Endothelial cell of umbilical vein (primary cell): ENCODE data around the gene DIP2C. TPM values are rescaled to one million over a fixed set of nuclear protein-coding genes. Genes with fewer than 3 reads are reported as not detected.

Experiments
- BruUV-seq: library from RNA; stranded (reverse); fragments of 400-500 nt; replicated peaks from 2 replicates; lab custom pipeline; 2021; lab: Mats Ljungman, UMichigan
- CTCF ChIA-PET: fragments of 300-600, 350-600 bp; sonication (Branson Sonifier 250); formaldehyde crosslinking; loops from one replicate; lab custom pipeline; 2021; ENCODE audit warnings: antibody characterized with exemption, inconsistent platforms; lab: Charles Lee
- POLR2A ChIA-PET: fragments of 300-600, 350-600 bp; sonication (Branson Sonifier 250); formaldehyde crosslinking; loops from one replicate; lab custom pipeline; 2021; ENCODE audit warnings: antibody characterized with exemption, inconsistent platforms; lab: Charles Lee
- DNase-seq: peaks from one replicate; pipeline ENCODE4 v3.0.0-alpha.2; 2011; ENCODE audit warnings: low read depth, low spot score
- FAIRE-seq: peaks from 2 replicates; lab custom pipeline; 2011; peaks lifted over from hg19 to GRCh38; lab: Jason Lieb, UNC
- H2AFZ ChIP-seq: 2 replicates; pipeline ENCODE4 v1.6.0; 2012; ENCODE audit warnings: low read depth, low read length, control low read depth, inconsistent platforms
- H3K27ac ChIP-seq: 2 replicates; pipeline ENCODE4 v1.5.1; 2011; ENCODE audit warnings: low read depth, mild to moderate bottlenecking, control low read depth, low read length, moderate library complexity; ENCODE audit not compliant: insufficient read depth
- H3K27me3 ChIP-seq, 2 experiments: 2 replicates each; pipeline versions ENCODE4 v1.6.0 to v1.6.1; 2011; ENCODE audit warnings: low read length in 2 of 2, mixed read lengths in 1 of 2; ENCODE audit not compliant: control insufficient read depth in 2 of 2, insufficient read depth in 2 of 2
- H3K36me3 ChIP-seq, 2 experiments: 2 replicates in 1 of 2; 3 replicates in 1 of 2; pipeline ENCODE4 v1.5.1; 2011; ENCODE audit warnings: low read length in 2 of 2, mild to moderate bottlenecking in 1 of 2, moderate library complexity in 1 of 2; ENCODE audit not compliant: control insufficient read depth in 2 of 2, insufficient read depth in 2 of 2; ENCODE audit errors: extremely low read depth in 1 of 2
- H3K4me1 ChIP-seq: 3 replicates; pipeline ENCODE4 v1.5.1; 2011; ENCODE audit warnings: mild to moderate bottlenecking, low read length; ENCODE audit not compliant: control insufficient read depth, insufficient read depth; ENCODE audit errors: extremely low read depth
- H3K4me2 ChIP-seq: 2 replicates; pipeline ENCODE4 v1.6.1; 2011; ENCODE audit warnings: low read length, control low read depth, mixed read lengths; ENCODE audit not compliant: insufficient read depth
- H3K4me3 ChIP-seq, 3 experiments: fragments of 200-600 bp in 1 of 3; sonication (generic), shearing (Covaris generic) in 1 of 3; replicated peaks in 1 of 3; 2 replicates each; pipeline ENCODE4 v1.5.1; 2011 to 2016; ENCODE audit warnings: control low read depth in 3 of 3, low read length in 3 of 3, mild to moderate bottlenecking in 2 of 3, inconsistent platforms in 1 of 3, low read depth in 1 of 3, moderate library complexity in 1 of 3; ENCODE audit not compliant: insufficient read depth in 1 of 3
- H3K79me2 ChIP-seq: 2 replicates; pipeline ENCODE4 v1.6.0; 2012; ENCODE audit warnings: low read length, inconsistent platforms; ENCODE audit not compliant: control insufficient read depth, insufficient read depth
- H3K9ac ChIP-seq: replicated peaks from 2 replicates; pipeline ENCODE3; 2011; ENCODE audit warnings: low read length, control low read depth; ENCODE audit not compliant: insufficient read depth; ENCODE audit errors: extremely low read depth
- H3K9me1 ChIP-seq: replicated peaks from 3 replicates; pipeline ENCODE4 v1.6.0; 2011; ENCODE audit warnings: mild to moderate bottlenecking, low read length; ENCODE audit not compliant: control insufficient read depth, insufficient read depth; ENCODE audit errors: extremely low read depth
- H3K9me3 ChIP-seq: replicated peaks from 2 replicates; pipeline ENCODE4 v1.5.1; 2012; ENCODE audit warnings: low read length, inconsistent platforms; ENCODE audit not compliant: control insufficient read depth, insufficient read depth
- H4K20me1 ChIP-seq: replicated peaks from 2 replicates; pipeline ENCODE3; 2011; ENCODE audit warnings: mild to moderate bottlenecking, low read length; ENCODE audit not compliant: control insufficient read depth, insufficient read depth; ENCODE audit errors: extremely low read depth
- CTCF ChIP-seq, 2 donors: IDR thresholded peaks; 1 replicate in 1 of 2; 2 replicates in 1 of 2; pipeline ENCODE4 v1.5.1; 2011; ENCODE audit warnings: low read length in 2 of 2, mild to moderate bottlenecking in 2 of 2, moderate library complexity in 2 of 2, control low read depth in 1 of 2, inconsistent platforms in 1 of 2, low read depth in 1 of 2; ENCODE audit not compliant: insufficient read depth in 1 of 2; ENCODE audit errors: extremely low read depth in 1 of 2
- EZH2 ChIP-seq: IDR thresholded peaks from 2 replicates; pipeline ENCODE4 v1.6.1; 2012; ENCODE audit warnings: borderline replicate concordance, low read depth, mild to moderate bottlenecking, moderate library complexity, low read length, inconsistent platforms; ENCODE audit not compliant: severe bottlenecking
- FOS ChIP-seq: IDR thresholded peaks from 2 replicates; pipeline ENCODE4 v1.6.1; 2011; ENCODE audit warnings: mild to moderate bottlenecking, low read length, moderate library complexity, borderline replicate concordance; ENCODE audit not compliant: insufficient read depth
- GATA2 ChIP-seq: IDR thresholded peaks from 2 replicates; pipeline ENCODE4 v1.7.0; 2011; ENCODE audit warnings: low read depth, mild to moderate bottlenecking, moderate library complexity, mixed read lengths, low read length; ENCODE audit not compliant: insufficient read length, insufficient read depth
- JUN ChIP-seq: IDR thresholded peaks from 2 replicates; pipeline ENCODE4 v1.6.1; 2011; ENCODE audit warnings: borderline replicate concordance, low read depth; ENCODE audit not compliant: insufficient read length, insufficient read depth
- MAX ChIP-seq: IDR thresholded peaks from 2 replicates; pipeline ENCODE4 v1.6.1; 2011; ENCODE audit not compliant: insufficient read depth, insufficient read length
- MYC ChIP-seq: IDR thresholded peaks from one replicate; pipeline ENCODE4 v1.6.1; 2011; ENCODE audit warnings: mild to moderate bottlenecking, low read depth, low read length
- POLR2A ChIP-seq: IDR thresholded peaks from 2 replicates; pipeline ENCODE4 v1.6.1; 2012; ENCODE audit warnings: low read depth, mild to moderate bottlenecking, control low read depth, low read length
- POLR2AphosphoS5 ChIP-seq: IDR thresholded peaks from 2 replicates; pipeline ENCODE4 v1.6.1; 2012; ENCODE audit warnings: low read depth, mild to moderate bottlenecking, control low read depth, low read length, moderate library complexity; ENCODE audit not compliant: insufficient read depth
- dilution Hi-C: fragments of 300-500 bp; cut with MboI; formaldehyde crosslinking; loops from one replicate; pipeline ENCODE4 v1.15.0; 2019; ENCODE audit warnings: low sequenced_read_pairs; ENCODE audit not compliant: extremely low pct_ligation_motif_present
- intact Hi-C: fragments of 100-400 bp; cut with micrococcal nuclease; formaldehyde crosslinking; loops from one replicate; pipeline ENCODE4 v1.10.0; 2022
- polyA plus RNA-seq, 4 experiments: library from polyadenylated mRNA; depleted of rRNA in 3 of 4; stranded (reverse) in 3 of 4; unstranded in 1 of 4; fragments of >200 nt; gene quantifications; 2 replicates each; pipeline versions ENCODE4 v1.2.1 to v1.2.3, GENCODE V29; 2011 to 2012; ENCODE audit warnings: missing spikeins in 1 of 4
- total RNA-seq: library from RNA; stranded (reverse); gene quantifications from 2 replicates; pipeline ENCODE4 v1.2.3, GENCODE V29; 2021

The DIP2C gene
- total and polyA plus RNA-seq, 2 donors (not counting 3 experiments of a cell fraction or from before 2014, with no cell fraction given): 3.6 to 10.7 TPM

- TF ChIP-seq CTCF (IDR thresholded peaks at IDR 0.05; ENCODE audit: extremely low read depth in 1 of 2, insufficient read depth in 1 of 2, low read depth in 1 of 2, low read length in 2 of 2) (no peak), MAX (no peak), EZH2 (no peak), FOS (no peak), MYC (no peak), GATA2 (no peak), JUN (no peak), POLR2A (no peak), POLR2AphosphoS5 (no peak)
- FAIRE-seq (no peak), DNase-seq (no peak)
- CTCF ChIA-PET: no interaction called here
- dilution Hi-C loops (no loop called here), intact Hi-C loops (no loop called here)
- Histone ChIP-seq H3K36me3 (peaks cover 0 to 3% of the 10 kb centered on the region in 2 experiments), H4K20me1 (no peaks in the 10 kb centered on the region), H3K79me2 (no peaks in the 10 kb centered on the region), H3K4me3 (no peak overlapping the region), H3K9me1 (no peaks in the 10 kb centered on the region), H3K9ac (no peak overlapping the region), H3K9me3 (no peaks in the 10 kb centered on the region), H3K4me1 (no peaks in the 10 kb centered on the region), H3K27me3 (no peaks in the 10 kb centered on the region), H3K27ac (no peak overlapping the region), H3K4me2 (no peak overlapping the region), H2AFZ (no peak overlapping the region)
- POLR2A ChIA-PET: no interaction called here
- no TSS peak for BruUV-seq
These were observed 330.4 kb downstream of the DIP2C start for GRCh38 chr10:359093-359492.
